MCF 10A (cell line): ENCODE measurements around the gene SS18L1. TPM values are rescaled to one million over a fixed set of nuclear protein-coding genes. Genes with fewer than 3 reads are reported as not detected.

Experiments used
- BruUV-seq: library from RNA; stranded (reverse); fragments of 400-500 nt; replicated peaks from 2 replicates; lab custom pipeline; 2021; lab: Mats Ljungman, UMichigan
- CTCF ChIA-PET: fragments of 300-600 bp; sonication (Branson Sonifier 250); formaldehyde crosslinking; extraction: SDS; loops from one replicate; lab custom pipeline; 2021; ENCODE audit warnings: antibody characterized with exemption, inconsistent platforms; lab: Yijun Ruan, JAX
- POLR2A ChIA-PET: fragments of 300-600, 350-650 bp; sonication (Branson Sonifier 250); formaldehyde crosslinking; extraction: SDS; loops from one replicate; lab custom pipeline; 2020; ENCODE audit warnings: antibody characterized with exemption, inconsistent platforms; lab: Yijun Ruan, JAX
- DNase-seq: peaks from one replicate; pipeline ENCODE4 v3.0.0-alpha.2; 2018; ENCODE audit not compliant: unreplicated experiment
- H3K27ac Mint-ChIP-seq: one replicate; pipeline ENCODE4 v1.8.0; 2022; ENCODE audit warnings: mild to moderate bottlenecking, low read depth, mixed read lengths; ENCODE audit not compliant: unreplicated experiment
- H3K27me3 Mint-ChIP-seq: one replicate; pipeline ENCODE4 v1.8.0; 2022; ENCODE audit warnings: mixed read lengths; ENCODE audit not compliant: insufficient read depth, unreplicated experiment
- H3K36me3 Mint-ChIP-seq: one replicate; pipeline ENCODE4 v1.8.0; 2022; ENCODE audit warnings: mild to moderate bottlenecking, moderate library complexity, mixed read lengths; ENCODE audit not compliant: insufficient read depth, unreplicated experiment
- H3K4me1 Mint-ChIP-seq: one replicate; pipeline ENCODE4 v1.8.0; 2022; ENCODE audit warnings: mixed read lengths; ENCODE audit not compliant: insufficient read depth, unreplicated experiment
- H3K4me3 Mint-ChIP-seq: one replicate; pipeline ENCODE4 v1.8.0; 2022; ENCODE audit warnings: mild to moderate bottlenecking, moderate library complexity, mixed read lengths; ENCODE audit not compliant: unreplicated experiment
- H3K9me3 Mint-ChIP-seq: one replicate; pipeline ENCODE4 v1.8.0; 2022; ENCODE audit warnings: mixed read lengths; ENCODE audit not compliant: unreplicated experiment
- CTCF ChIP-seq: fragments of 200-600 bp; IDR thresholded peaks from one replicate; pipeline ENCODE4 v1.8.0; 2022; ENCODE audit warnings: antibody characterized with exemption, mild to moderate bottlenecking; ENCODE audit not compliant: unreplicated experiment
- intact Hi-C: fragments of 100-400 bp; cut with micrococcal nuclease; formaldehyde crosslinking; loops from 2 replicates; pipeline ENCODE4 v1.14.1; 2022
- total RNA-seq: library from RNA; stranded (reverse); gene quantifications from 2 replicates; pipeline ENCODE4 v1.2.3, GENCODE V29; 2022

SS18L1 gene
- total RNA-seq, 1 experiment from 2014 or later, result 16.1 TPM

GRCh38 chr20:62157387-62158087 lies 14.0 kb downstream of the SS18L1 start:
- no peak for TF ChIP-seq CTCF

GRCh38 chr20:62158088-62158400 lies 14.5 kb downstream of the SS18L1 start:
- H3K4me3 Mint-ChIP-seq, result no peak overlapping the region
- no peak for DNase-seq
- H3K27me3 Mint-ChIP-seq, result no peaks in the 10 kb centered on the region
- BruUV-seq, result no TSS peak
- TF ChIP-seq CTCF, result no peak
- intact Hi-C loops, result no loop called here
- H3K9me3 Mint-ChIP-seq, result no peaks in the 10 kb centered on the region
- H3K27ac Mint-ChIP-seq, result no peak overlapping the region
- POLR2A ChIA-PET, result no interaction called here
- CTCF ChIA-PET, result no interaction called here
- H3K4me1 Mint-ChIP-seq, result peaks cover 36% of the 10 kb centered on the region
- H3K36me3 Mint-ChIP-seq, result peaks cover 28% of the 10 kb centered on the region

More at GRCh38 chr20:62157387-62158087, 14.0 kb downstream of the SS18L1 start:
- H3K9me3 Mint-ChIP-seq, result no peaks in the 10 kb centered on the region
- H3K27me3 Mint-ChIP-seq, result no peaks in the 10 kb centered on the region
- ChIA-PET POLR2A (no interaction called here), CTCF (no interaction called here)
- intact Hi-C loops, result no loop called here
- no peak for DNase-seq
- no peak overlapping the region for H3K27ac Mint-ChIP-seq
- no peak overlapping the region for H3K4me3 Mint-ChIP-seq
- peaks cover 33% of the 10 kb centered on the region for H3K36me3 Mint-ChIP-seq
- no TSS peak for BruUV-seq
- peaks cover 36% of the 10 kb centered on the region for H3K4me1 Mint-ChIP-seq

GRCh38 chr20:62158541-62158940 lies 15.0 kb downstream of the SS18L1 start:
- no peak overlapping the region for H3K4me3 Mint-ChIP-seq

GRCh38 chr20:62159052-62159451 lies 15.5 kb downstream of the SS18L1 start:
- POLR2A ChIA-PET, result interaction anchor here (1.1 to 1.4 kb wide), 3 partner anchors 9 to 24 kb away, joined by 3 to 5 read pairs (median 3); partner anchors contain the start of genes MTG2 and SS18L1
- no TSS peak for BruUV-seq
- H3K27me3 Mint-ChIP-seq, result no peaks in the 10 kb centered on the region
- intact Hi-C loops, result no loop called here
- H3K9me3 Mint-ChIP-seq, result no peaks in the 10 kb centered on the region
- no peak for DNase-seq
- peaks cover 36% of the 10 kb centered on the region for H3K4me1 Mint-ChIP-seq
- H3K36me3 Mint-ChIP-seq, result peaks cover 18% of the 10 kb centered on the region
- CTCF ChIA-PET, result no interaction called here
- no peak for TF ChIP-seq CTCF
- no peak overlapping the region for H3K4me3 Mint-ChIP-seq
- H3K27ac Mint-ChIP-seq, result no peak overlapping the region

More at GRCh38 chr20:62158541-62158940, 15.0 kb downstream of the SS18L1 start:
- Mint-ChIP-seq H3K27ac (no peak overlapping the region), H3K27me3 (no peaks in the 10 kb centered on the region), H3K36me3 (peaks cover 23% of the 10 kb centered on the region), H3K4me1 (peaks cover 36% of the 10 kb centered on the region), H3K9me3 (no peaks in the 10 kb centered on the region)
- DNase-seq, result no peak
- no peak for TF ChIP-seq CTCF
- intact Hi-C loops, result no loop called here
- ChIA-PET CTCF (no interaction called here), POLR2A (interaction anchor here (1.1 to 1.4 kb wide), 3 partner anchors 8 to 24 kb away, joined by 3 to 5 read pairs (median 3); partner anchors contain the start of genes MTG2 and SS18L1)
- BruUV-seq, result no TSS peak
